Immature natural killer cell (primary cell): ENCODE results near the gene CNNM1. TPM values are rescaled to one million over a fixed set of nuclear protein-coding genes. Genes with fewer than 3 reads are reported as not detected.

ENCODE experiments used
- DNase-seq, 3 donors: peaks; one replicate each; pipeline ENCODE4 v3.0.0; 2022; ENCODE audit warnings: mixed read lengths in 1 of 3
- H3K27ac Mint-ChIP-seq, 6 donors: one replicate each; pipeline ENCODE4 v1.8.0; 2020; ENCODE audit warnings: mixed read lengths in 6 of 6, mild to moderate bottlenecking in 5 of 6, inconsistent platforms in 4 of 6, moderate library complexity in 3 of 6
- H3K27me3 Mint-ChIP-seq, 3 donors: one replicate each; pipeline ENCODE4 v1.8.0; 2020 to 2021; ENCODE audit warnings: low read depth in 3 of 3, mild to moderate bottlenecking in 3 of 3, mixed read lengths in 3 of 3, moderate library complexity in 3 of 3, inconsistent platforms in 1 of 3
- H3K36me3 Mint-ChIP-seq, 3 donors: one replicate each; pipeline ENCODE4 v1.8.0; 2020; ENCODE audit warnings: mixed read lengths in 3 of 3, inconsistent platforms in 2 of 3, mild to moderate bottlenecking in 2 of 3
- H3K4me1 Mint-ChIP-seq, 2 donors: one replicate each; pipeline ENCODE4 v1.8.0; 2020; ENCODE audit warnings: inconsistent platforms in 2 of 2, mild to moderate bottlenecking in 2 of 2, mixed read lengths in 2 of 2, moderate library complexity in 1 of 2
- H3K4me3 Mint-ChIP-seq, 5 donors: one replicate each; pipeline ENCODE4 v1.8.0; 2020; ENCODE audit warnings: mild to moderate bottlenecking in 5 of 5, mixed read lengths in 5 of 5, inconsistent platforms in 3 of 5, moderate library complexity in 3 of 5
- H3K9me3 Mint-ChIP-seq, 6 donors: one replicate each; pipeline ENCODE4 v1.8.0; 2020; ENCODE audit warnings: mild to moderate bottlenecking in 6 of 6, mixed read lengths in 6 of 6, inconsistent platforms in 4 of 6, moderate library complexity in 3 of 6
- polyA plus RNA-seq, 3 donors: library from polyadenylated mRNA; unstranded; fragments of 300-500 nt; fragmentation: Illumina TruSeq; gene quantifications; one replicate each; pipeline ENCODE4 v1.2.3, GENCODE V29; 2021

CNNM1 gene
- polyA plus RNA-seq, 3 donors from 2014 or later, result not detected

DNA sequence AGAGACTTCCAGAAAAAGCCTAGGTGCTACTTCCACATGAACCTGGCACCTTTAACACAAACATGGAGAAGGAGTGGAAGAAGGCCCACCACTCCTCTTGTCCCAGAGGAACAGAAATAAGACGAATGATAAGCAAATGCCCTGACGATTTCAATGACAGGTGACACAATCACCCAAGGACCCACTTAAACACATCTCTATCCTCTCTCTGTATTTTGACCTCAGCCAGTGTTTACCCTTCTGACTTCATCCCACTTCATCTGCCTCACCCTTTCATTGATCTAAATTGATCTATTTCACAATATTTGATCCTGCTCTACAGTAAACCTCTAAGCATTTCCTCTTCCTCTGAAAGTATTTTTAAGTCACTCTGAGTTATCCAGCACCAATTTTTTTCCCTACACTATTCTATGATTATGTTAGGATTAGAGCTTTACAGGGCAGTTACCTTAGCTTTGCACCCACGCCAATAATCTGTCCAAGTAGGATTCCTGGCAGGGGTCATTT lies 92.1 kb downstream of the CNNM1 start:
- Mint-ChIP-seq H3K9me3 (no peaks in the 10 kb centered on the region), H3K27me3 (peaks cover 0 to 2% (median 2%) of the 10 kb centered on the region in 3 donors), H3K4me3 (no peak overlapping the region), H3K4me1 (peaks cover 0 to 2% of the 10 kb centered on the region in 2 donors), H3K27ac (peak overlapping the region in 1 of 6 donors; percentile 1), H3K36me3 (peaks cover 10 to 31% (median 25%) of the 10 kb centered on the region in 3 donors)
- no peak for DNase-seq

GRCh38 chr10:99422529-99423096 lies 93.5 kb downstream of the CNNM1 start:
- Mint-ChIP-seq H3K4me3 (no peak overlapping the region), H3K4me1 (peaks cover 0 to 2% of the 10 kb centered on the region in 2 donors), H3K27me3 (peaks cover 0 to 2% (median 2%) of the 10 kb centered on the region in 3 donors), H3K27ac (no peak overlapping the region), H3K9me3 (no peaks in the 10 kb centered on the region), H3K36me3 (peaks cover 10 to 27% (median 23%) of the 10 kb centered on the region in 3 donors)
- DNase-seq, result no peak

- Mint-ChIP-seq H3K9me3 (no peaks in the 10 kb centered on the region), H3K36me3 (peaks cover 2 to 11% (median 10%) of the 10 kb centered on the region in 3 donors), H3K27ac (no peak overlapping the region), H3K27me3 (peaks cover 0 to 3% (median 2%) of the 10 kb centered on the region in 3 donors), H3K4me1 (peaks cover 10 to 11% of the 10 kb centered on the region in 2 donors), H3K4me3 (no peak overlapping the region)
- DNase-seq, result no peak
Measured at GRCh38 chr10:99424656-99425055, 95.5 kb downstream of the CNNM1 start.

DNA sequence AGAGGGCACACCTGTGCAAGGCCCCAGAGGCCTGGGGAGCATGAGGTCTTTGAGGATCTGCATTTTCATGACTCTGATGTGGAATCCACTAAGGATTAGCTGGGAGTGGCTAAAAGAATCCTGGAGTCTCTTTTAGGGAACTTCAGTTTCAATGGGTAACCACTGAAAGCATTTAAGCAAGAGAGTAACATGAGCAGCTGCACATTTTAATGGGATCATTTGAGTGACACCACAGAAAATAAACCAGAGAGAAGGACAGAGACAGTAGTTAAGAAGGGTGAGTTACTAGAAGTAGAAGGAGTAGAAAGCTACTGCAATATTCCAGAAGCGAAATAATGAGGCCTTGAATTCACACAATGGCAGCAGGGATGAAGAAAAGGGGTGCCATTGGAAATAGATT lies 96.0 kb downstream of the CNNM1 start:
- Mint-ChIP-seq H3K27ac (no peak overlapping the region), H3K4me1 (peaks cover 16% of the 10 kb centered on the region in 2 donors), H3K4me3 (no peak overlapping the region), H3K9me3 (no peaks in the 10 kb centered on the region), H3K27me3 (peaks cover 0 to 3% (median 2%) of the 10 kb centered on the region in 3 donors), H3K36me3 (peaks cover 0 to 6% (median 5%) of the 10 kb centered on the region in 3 donors)
- DNase-seq, result no peak

GRCh38 chr10:99426689-99427088 lies 97.5 kb downstream of the CNNM1 start:
- Mint-ChIP-seq H3K27ac (no peak overlapping the region), H3K36me3 (peaks cover 0 to 3% (median 0%) of the 10 kb centered on the region in 3 donors), H3K9me3 (no peaks in the 10 kb centered on the region), H3K4me1 (peaks cover 28 to 29% of the 10 kb centered on the region in 2 donors), H3K27me3 (peaks cover 3 to 12% (median 10%) of the 10 kb centered on the region in 3 donors), H3K4me3 (no peak overlapping the region)
- DNase-seq, result no peak

- DNase-seq, result no peak
- H3K27me3 Mint-ChIP-seq, result peaks cover 3 to 12% (median 12%) of the 10 kb centered on the region in 3 donors
- no peak overlapping the region for H3K4me3 Mint-ChIP-seq
- no peaks in the 10 kb centered on the region for H3K9me3 Mint-ChIP-seq
- peaks cover 35 to 36% of the 10 kb centered on the region in 2 donors for H3K4me1 Mint-ChIP-seq
- H3K36me3 Mint-ChIP-seq, result no peaks in the 10 kb centered on the region
- H3K27ac Mint-ChIP-seq, result no peak overlapping the region
Measured at GRCh38 chr10:99427566-99428190, 98.5 kb downstream of the CNNM1 start.

DNA sequence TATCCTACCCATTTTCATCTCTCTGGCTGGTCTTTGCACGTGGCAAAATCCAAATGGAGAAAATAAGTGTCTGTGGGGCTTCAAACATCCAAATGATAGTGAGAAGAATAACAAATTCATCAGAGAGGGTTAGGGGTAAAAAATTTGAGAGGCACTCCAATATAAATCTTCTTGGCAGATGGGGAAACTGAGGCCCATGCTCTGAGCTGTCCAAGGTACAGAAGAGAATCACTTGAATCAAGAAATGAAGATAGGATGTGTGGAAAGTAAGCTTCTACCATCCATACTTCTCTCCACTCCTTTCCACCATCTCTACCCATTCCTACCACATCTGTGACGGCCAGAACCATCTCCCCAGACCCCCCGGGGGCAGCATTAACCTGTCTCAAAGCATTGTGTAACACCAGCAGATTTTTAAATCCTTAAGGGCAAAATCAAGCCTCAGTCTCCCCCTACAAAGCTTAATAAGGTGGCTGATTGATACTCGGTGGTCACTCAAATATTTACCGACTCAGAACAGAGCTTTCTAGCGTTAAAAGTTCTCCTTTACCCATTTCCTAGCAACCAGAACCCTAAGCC lies 100.5 kb downstream of the CNNM1 start:
- H3K4me1 Mint-ChIP-seq, result peaks cover 36 to 39% of the 10 kb centered on the region in 2 donors
- H3K36me3 Mint-ChIP-seq, result peaks cover 0 to 4% (median 3%) of the 10 kb centered on the region in 3 donors
- H3K9me3 Mint-ChIP-seq, result no peaks in the 10 kb centered on the region
- peaks cover 5 to 12% (median 12%) of the 10 kb centered on the region in 3 donors for H3K27me3 Mint-ChIP-seq
- peak overlapping the region; percentile 90 to 99 (median 96) for H3K4me3 Mint-ChIP-seq
- no peak for DNase-seq
- H3K27ac Mint-ChIP-seq, result peak overlapping the region; percentile 60 to 94 (median 88)

DNA sequence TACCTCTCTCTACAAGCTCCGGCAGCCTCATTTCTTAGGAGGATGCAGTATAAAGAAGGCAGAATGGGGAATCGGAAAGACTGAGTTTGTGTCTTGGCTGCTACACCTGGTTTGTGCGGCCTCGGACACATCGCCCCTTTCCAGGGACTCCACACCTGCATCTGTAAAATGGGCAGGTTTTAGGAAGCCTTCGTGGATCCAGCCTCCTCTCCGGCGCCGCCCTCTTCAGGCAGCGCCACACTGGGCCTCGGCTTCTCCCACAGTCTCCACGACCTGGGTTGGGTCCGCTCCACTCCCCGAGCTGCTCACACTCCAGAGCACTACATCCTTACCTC lies 100.9 kb downstream of the CNNM1 start:
- peaks cover 36 to 39% of the 10 kb centered on the region in 2 donors for H3K4me1 Mint-ChIP-seq
- H3K27me3 Mint-ChIP-seq, result peaks cover 5 to 12% (median 12%) of the 10 kb centered on the region in 3 donors
- H3K9me3 Mint-ChIP-seq, result no peaks in the 10 kb centered on the region
- peak overlapping the region; percentile 90 to 99 (median 96) for H3K4me3 Mint-ChIP-seq
- H3K27ac Mint-ChIP-seq, result peak overlapping the region; percentile 86 to 95 (median 90)
- H3K36me3 Mint-ChIP-seq, result peaks cover 0 to 4% (median 4%) of the 10 kb centered on the region in 3 donors
- no peak for DNase-seq

- H3K4me1 Mint-ChIP-seq, result peaks cover 37 to 39% of the 10 kb centered on the region in 2 donors
- H3K9me3 Mint-ChIP-seq, result no peaks in the 10 kb centered on the region
- peaks cover 5 to 12% (median 12%) of the 10 kb centered on the region in 3 donors for H3K27me3 Mint-ChIP-seq
- H3K27ac Mint-ChIP-seq, result peak within 1 kb of the TSS; percentile 87 to 95 (median 93)
- H3K36me3 Mint-ChIP-seq, result peaks cover 0 to 4% (median 4%) of the 10 kb centered on the region in 3 donors
- peak within 1 kb of the TSS; percentile 90 to 99 (median 96) for H3K4me3 Mint-ChIP-seq
- peak; percentile 93 to 94 (median 94) for DNase-seq
Measured at GRCh38 chr10:99430451-99431189, 101.5 kb downstream of the CNNM1 start, which contains the start of gene GOT1. GOT1 (minus strand) TSS chr10:99430624; CDS start chr10:99430565, 59 bp downstream.

GRCh38 chr10:99431190-99431760 lies 102.1 kb downstream of the CNNM1 start:
- Mint-ChIP-seq H3K4me3 (peak overlapping the region; percentile 90 to 99 (median 96)), H3K4me1 (peaks cover 39 to 43% of the 10 kb centered on the region in 2 donors), H3K36me3 (peaks cover 0 to 4% (median 4%) of the 10 kb centered on the region in 3 donors), H3K9me3 (no peaks in the 10 kb centered on the region), H3K27me3 (peaks cover 5 to 12% (median 12%) of the 10 kb centered on the region in 3 donors), H3K27ac (peak overlapping the region; percentile 87 to 95 (median 93))
- DNase-seq, result no peak

DNA sequence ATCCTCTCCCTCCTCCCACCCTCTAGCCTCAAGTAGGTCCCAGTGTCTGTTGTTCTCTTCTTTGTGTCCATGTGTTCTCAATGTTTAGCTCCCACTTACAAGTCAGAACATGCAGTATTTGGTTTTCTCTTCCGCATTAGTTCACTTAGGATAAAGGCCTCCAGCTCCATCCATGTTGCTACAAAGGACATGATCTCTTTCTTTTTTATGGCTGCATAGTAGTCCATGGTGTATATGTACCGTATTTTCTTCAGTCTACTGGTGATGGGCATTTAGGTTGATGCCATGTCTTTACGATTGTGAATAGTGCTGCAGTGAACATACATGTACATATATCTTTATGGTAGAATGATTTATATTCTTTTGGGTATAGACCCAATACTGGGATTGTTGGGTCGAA lies 102.9 kb downstream of the CNNM1 start:
- peaks cover 39 to 46% of the 10 kb centered on the region in 2 donors for H3K4me1 Mint-ChIP-seq
- H3K4me3 Mint-ChIP-seq, result peak overlapping the region; percentile 70 to 99 (median 95)
- peaks cover 5 to 12% (median 12%) of the 10 kb centered on the region in 3 donors for H3K27me3 Mint-ChIP-seq
- no peak for DNase-seq
- H3K36me3 Mint-ChIP-seq, result peaks cover 0 to 4% (median 4%) of the 10 kb centered on the region in 3 donors
- H3K27ac Mint-ChIP-seq, result peak overlapping the region in 4 of 6 donors; percentile 75 to 91 (median 78)
- no peaks in the 10 kb centered on the region for H3K9me3 Mint-ChIP-seq

DNA sequence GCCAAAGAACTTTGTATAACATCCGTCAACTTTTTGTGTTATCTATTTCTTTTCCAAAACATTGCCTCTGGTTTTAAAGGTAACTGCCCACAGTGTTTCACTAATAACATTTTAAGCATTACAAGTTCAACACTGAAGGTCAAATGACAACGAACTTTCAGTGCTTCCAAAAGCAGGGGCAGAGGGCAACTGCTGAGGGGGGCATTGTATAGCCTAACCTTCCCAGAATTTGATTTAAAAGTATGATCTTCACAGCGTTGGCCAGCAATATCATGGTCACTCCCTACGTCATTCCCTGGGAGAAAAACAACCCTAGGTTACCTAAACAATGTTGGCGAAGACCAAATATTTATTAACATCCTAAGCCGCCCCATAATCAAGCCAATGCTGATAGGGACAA lies 103.7 kb downstream of the CNNM1 start:
- H3K27ac Mint-ChIP-seq, result no peak overlapping the region
- H3K9me3 Mint-ChIP-seq, result no peaks in the 10 kb centered on the region
- H3K4me1 Mint-ChIP-seq, result peaks cover 39 to 46% of the 10 kb centered on the region in 2 donors
- peaks cover 0 to 4% (median 4%) of the 10 kb centered on the region in 3 donors for H3K36me3 Mint-ChIP-seq
- DNase-seq, result no peak
- H3K4me3 Mint-ChIP-seq, result peak overlapping the region in 1 of 5 donors; percentile 99
- H3K27me3 Mint-ChIP-seq, result peaks cover 5 to 12% (median 12%) of the 10 kb centered on the region in 3 donors
